Right lobe of liver (tissue), 6 donors: Measurements from ENCODE around the gene CENPM. TPM values are rescaled to one million over a fixed set of nuclear protein-coding genes. Genes with fewer than 3 reads are reported as not detected.

ENCODE experiments used
- ATAC-seq, 4 donors: fragments of 200-7000 bp; cut with Tn5 transposase; one replicate each; pipeline ENCODE4 v1.9.1; 2020; ENCODE audit warnings: mild to moderate bottlenecking in 4 of 4, moderate library complexity in 4 of 4
- DNase-seq, 3 donors: peaks; one replicate each; pipeline ENCODE4 v3.0.0-alpha.2; 2020
- H3K27ac ChIP-seq, 3 donors: fragments of 200-600 bp; one replicate each; pipeline ENCODE4 v1.8.0; 2022
- H3K27me3 ChIP-seq, 2 donors: fragments of 200-600 bp; one replicate each; pipeline ENCODE4 v1.8.0; 2022
- H3K36me3 ChIP-seq, 4 donors: fragments of 200-600 bp; sonication (generic) in 1 of 4; one replicate each; pipeline versions ENCODE4 v1.5.1 to v1.8.0; 2017 to 2022; ENCODE audit warnings: control low read depth in 1 of 4
- H3K4me1 ChIP-seq, 4 donors: fragments of 200-600 bp; sonication (generic) in 1 of 4; one replicate each; pipeline versions ENCODE4 v1.5.1 to v1.8.0; 2017 to 2022; ENCODE audit warnings: control low read depth in 1 of 4
- H3K4me3 ChIP-seq, 3 donors: fragments of 200-600 bp; one replicate each; pipeline ENCODE4 v1.8.0; 2022
- H3K9me3 ChIP-seq, 4 donors: fragments of 200-600 bp; sonication (generic) in 1 of 4; one replicate each; pipeline versions ENCODE4 v1.5.1 to v1.8.0; 2017 to 2022; ENCODE audit warnings: control low read depth in 1 of 4
- CTCF ChIP-seq, 4 donors: fragments of 200-600 bp in 3 of 4; fragments of 450-650 bp in 1 of 4; IDR thresholded peaks; one replicate each; pipeline versions ENCODE4 v1.5.1 to v1.8.0; 2016 to 2022; ENCODE audit warnings: antibody characterized with exemption in 4 of 4, mild to moderate bottlenecking in 2 of 4
- POLR2A ChIP-seq: fragments of 450-650 bp; IDR thresholded peaks from one replicate; pipeline ENCODE4 v1.6.1; 2017; ENCODE audit warnings: antibody characterized with exemption, mild to moderate bottlenecking
- WGBS: methylation state at CpG from one replicate; pipeline ENCODE4 v1.1.6; 2018; ENCODE audit warnings: low coverage, low lambda C conversion rate; ENCODE audit not compliant: insufficient coverage; ENCODE audit errors: missing lambda C conversion rate; 5-methylcytosine and 5-hydroxymethylcytosine counted together
- intact Hi-C, 2 donors: fragments of 100-400 bp; cut with DNase I; formaldehyde crosslinking; loops; one replicate each; pipeline versions ENCODE4 v1.11.2 to v1.14.1; 2022
- total RNA-seq, 6 experiments: library from RNA; depleted of rRNA in 2 of 6; stranded (reverse); fragments of >200 nt in 2 of 6; fragmentation: NEBNext Ultra II Directional in 3 of 6; extraction: Animal tissue kit (Norgen Biotek cat#: 25700) in 3 of 6; gene quantifications; one replicate each; pipeline versions ENCODE4 v1.1.0 to v1.2.4, GENCODE V29; 2016 to 2023
- donor health status: DM: no; HTN: yes; CAD: no.
- donor health status: DM: no; HTN: no; CAD: no.
- donor health status: DM: no; HTN: no; CAD: no.
- donor health status: DM: no; HTN: yes; CAD: no.
- donor health status: DM: no; HTN: yes; CAD: no.

Gene CENPM
- total RNA-seq, 6 experiments from 2014 or later = 0.29 to 3.7 (median 1.8) TPM; not detected in 2

DNA sequence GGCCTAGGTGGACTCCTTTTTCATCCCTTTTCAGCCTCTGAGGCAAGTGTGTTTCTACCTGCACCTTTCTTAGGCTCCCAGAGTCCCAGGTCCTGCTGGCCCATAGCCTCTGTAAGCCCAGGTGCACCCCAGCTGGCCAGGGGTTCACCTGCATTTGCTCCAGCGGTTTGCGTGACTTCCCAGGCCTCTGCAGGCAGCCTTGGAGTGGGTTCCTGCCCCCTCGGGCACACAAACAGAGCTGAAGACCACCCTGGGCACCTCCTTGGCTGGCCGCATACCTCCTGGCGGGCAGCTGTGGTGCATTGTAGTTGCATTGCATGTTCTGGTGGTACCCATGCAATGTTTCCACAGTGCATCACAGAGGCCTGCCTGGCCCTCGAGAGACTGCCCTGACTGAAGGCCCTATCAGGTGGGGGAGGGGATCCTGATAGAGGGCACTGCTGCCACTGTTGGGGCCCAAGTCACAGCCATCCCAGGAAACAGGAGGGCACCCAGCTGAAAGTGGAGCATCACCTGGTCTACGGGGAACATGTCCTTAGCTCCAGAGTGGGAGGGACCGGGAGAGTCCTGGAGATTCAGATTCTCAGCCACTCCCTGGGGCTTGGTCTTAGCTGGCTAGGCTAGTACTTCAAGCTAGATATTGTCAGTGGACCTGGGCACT lies 46.2 kb downstream of the CENPM start:
- H3K27me3 ChIP-seq = no peaks in the 10 kb centered on the region
- ATAC-seq (no peak), DNase-seq (no peak)
- peaks cover 0 to 26% (median 7%) of the 10 kb centered on the region in 4 donors for H3K4me1 ChIP-seq
- TF ChIP-seq POLR2A (no peak), CTCF (IDR thresholded peaks at IDR 0.05) (no peak)
- peaks cover 0 to 83% (median 26%) of the 10 kb centered on the region in 4 donors for H3K36me3 ChIP-seq
- intact Hi-C loops = no loop called here
- no peak overlapping the region for H3K27ac ChIP-seq
- H3K9me3 ChIP-seq = no peaks in the 10 kb centered on the region
- WGBS = 100% methylated on average over 3 of the region's 8 CpGs
- H3K4me3 ChIP-seq = no peak overlapping the region

- H3K9me3 ChIP-seq = no peaks in the 10 kb centered on the region
- H3K27ac ChIP-seq = no peak overlapping the region
- no peak for DNase-seq
- H3K4me3 ChIP-seq = no peak overlapping the region
- no peaks in the 10 kb centered on the region for H3K27me3 ChIP-seq
- intact Hi-C loops = no loop called here
- 71% methylated on average over 1 of the region's 13 CpGs for WGBS
- H3K4me1 ChIP-seq = peaks cover 0 to 31% (median 7%) of the 10 kb centered on the region in 4 donors
- TF ChIP-seq POLR2A = no peak
- TF ChIP-seq CTCF (IDR thresholded peaks at IDR 0.05) = no peak
- ATAC-seq = no peak
- H3K36me3 ChIP-seq = peaks cover 0 to 77% (median 26%) of the 10 kb centered on the region in 4 donors
Measured at GRCh38 chr22:41899992-41900651, 46.8 kb downstream of the CENPM start.

GRCh38 chr22:41899110-41899509 lies 47.8 kb downstream of the CENPM start:
- DNase-seq (no peak), ATAC-seq (no peak)
- peaks cover 0 to 37% (median 7%) of the 10 kb centered on the region in 4 donors for H3K4me1 ChIP-seq
- WGBS = 89% methylated on average over 5 of the region's 5 CpGs
- H3K9me3 ChIP-seq = no peaks in the 10 kb centered on the region
- H3K36me3 ChIP-seq = peaks cover 0 to 72% (median 22%) of the 10 kb centered on the region in 4 donors
- TF ChIP-seq CTCF (IDR thresholded peaks at IDR 0.05) (no peak), POLR2A (no peak)
- intact Hi-C loops = no loop called here
- H3K27ac ChIP-seq = no peak overlapping the region
- H3K4me3 ChIP-seq = no peak overlapping the region
- no peaks in the 10 kb centered on the region for H3K27me3 ChIP-seq

- TF ChIP-seq CTCF (IDR thresholded peaks at IDR 0.05) (no peak), POLR2A (no peak)
- no peaks in the 10 kb centered on the region for H3K9me3 ChIP-seq
- WGBS = no CpG with 5 or more reads among the region's 11 CpGs
- no peak overlapping the region for H3K27ac ChIP-seq
- no peaks in the 10 kb centered on the region for H3K27me3 ChIP-seq
- intact Hi-C loops = no loop called here
- H3K4me3 ChIP-seq = no peak overlapping the region
- peaks cover 0 to 72% (median 22%) of the 10 kb centered on the region in 4 donors for H3K36me3 ChIP-seq
- peaks cover 0 to 33% (median 7%) of the 10 kb centered on the region in 4 donors for H3K4me1 ChIP-seq
- ATAC-seq = no peak
- DNase-seq = no peak
Measured at GRCh38 chr22:41898645-41899044, 48.3 kb downstream of the CENPM start.
